ENCODE measurements around the gene DHRS3.

The DHRS3 gene

GRCh38 chr1:12599657-12600056, 18.4 kb downstream of the DHRS3 start:
- no peak for DNase-seq (ENCODE audit: low read depth, low spot score)

DNA sequence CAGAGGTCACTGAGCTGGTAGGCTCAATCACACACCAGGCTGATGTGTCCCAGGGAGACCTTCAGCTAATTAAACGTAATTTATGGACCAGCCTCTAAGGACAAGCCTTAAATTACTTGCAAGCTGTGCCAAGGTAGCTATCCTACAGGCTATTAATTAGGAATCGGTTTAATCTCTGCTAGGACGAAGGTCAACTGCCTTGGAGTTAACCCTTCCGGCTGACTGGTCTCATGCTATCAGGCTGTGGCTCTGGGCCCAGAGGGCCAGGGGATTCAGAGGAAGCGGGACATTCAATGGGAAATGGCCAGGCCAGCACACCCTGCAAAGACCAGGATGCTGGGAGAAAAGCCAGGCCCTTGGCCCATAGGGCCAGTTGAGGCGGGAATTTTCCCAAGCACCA, 19.0 kb downstream of the DHRS3 start:
- no peak for DNase-seq (ENCODE audit: low read depth, low spot score)

- DNase-seq (ENCODE audit: low read depth, low spot score), result no peak
These were observed 20.2 kb downstream of the DHRS3 start for GRCh38 chr1:12597792-12598191.

DNA sequence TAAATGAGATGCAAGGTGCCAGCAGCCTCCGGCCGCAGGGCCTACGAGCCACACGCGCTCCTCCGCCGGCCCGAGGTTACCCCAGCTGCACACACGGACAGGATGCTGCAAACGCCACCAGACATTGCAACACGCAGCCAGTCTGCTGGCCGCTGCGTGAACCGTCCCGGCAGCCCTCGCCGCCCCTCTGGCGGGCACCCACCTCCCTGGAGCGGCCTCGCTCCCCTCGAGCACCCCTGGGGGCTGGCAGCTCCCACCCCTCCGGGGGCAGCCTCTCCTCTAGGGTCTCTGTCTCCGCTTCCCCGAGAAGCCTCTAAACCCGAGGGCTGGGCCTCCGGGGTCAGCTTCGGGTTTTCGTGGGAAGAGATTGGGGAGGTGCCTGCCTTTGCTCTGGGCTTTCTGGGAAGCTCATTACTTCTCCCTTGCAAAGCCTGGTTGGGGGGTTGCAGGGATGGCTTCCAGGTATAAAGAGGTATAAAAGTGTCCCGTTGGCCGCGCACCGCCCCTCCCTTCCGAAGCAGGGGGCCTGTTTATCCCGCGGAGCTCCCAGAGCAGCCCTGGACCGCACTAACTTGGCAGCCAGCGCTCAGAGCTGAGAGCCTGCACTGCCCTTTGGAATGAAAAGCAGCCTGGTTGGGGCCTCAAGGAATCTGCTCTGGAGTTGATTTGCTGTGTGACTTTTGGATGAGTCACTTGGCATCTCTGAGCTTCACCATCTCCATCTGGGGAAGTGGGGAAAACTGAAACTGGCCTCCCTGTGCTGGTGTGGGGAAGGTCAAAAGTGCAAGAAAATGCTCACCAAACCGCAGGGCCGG, 21.8 kb downstream of the DHRS3 start:
- no peak for DNase-seq (ENCODE audit: low read depth, low spot score)

- DNase-seq (ENCODE audit: low read depth, low spot score), result no peak
These were observed 22.3 kb downstream of the DHRS3 start for GRCh38 chr1:12595757-12596006.

- DNase-seq (ENCODE audit: low read depth, low spot score), result no peak
These were observed 22.8 kb downstream of the DHRS3 start for GRCh38 chr1:12594966-12595756.

DNA sequence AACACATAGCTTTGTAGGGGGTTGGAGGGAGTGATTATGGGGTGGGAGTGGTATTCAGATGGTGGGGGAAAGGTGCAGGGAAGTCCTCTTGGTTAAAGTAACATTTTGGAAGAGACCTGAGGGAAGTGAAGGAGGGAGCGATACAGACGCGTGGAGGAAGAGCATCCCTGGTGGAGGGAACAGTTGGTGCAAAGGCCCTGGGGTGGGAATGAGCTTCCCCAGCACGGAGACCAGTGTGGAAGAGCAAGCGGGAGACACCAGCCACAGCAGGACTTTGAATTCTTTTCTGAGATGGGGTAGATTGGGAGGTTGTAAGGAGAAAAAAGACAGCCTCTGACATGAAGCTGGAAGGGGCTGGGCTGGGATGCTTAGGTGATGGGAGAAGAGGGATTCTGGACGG, 23.5 kb downstream of the DHRS3 start:
- DNase-seq (ENCODE audit: low read depth, low spot score), result no peak

- DNase-seq (ENCODE audit: low read depth, low spot score), result no peak
These were observed 24.4 kb downstream of the DHRS3 start for GRCh38 chr1:12593621-12594066.

DNA sequence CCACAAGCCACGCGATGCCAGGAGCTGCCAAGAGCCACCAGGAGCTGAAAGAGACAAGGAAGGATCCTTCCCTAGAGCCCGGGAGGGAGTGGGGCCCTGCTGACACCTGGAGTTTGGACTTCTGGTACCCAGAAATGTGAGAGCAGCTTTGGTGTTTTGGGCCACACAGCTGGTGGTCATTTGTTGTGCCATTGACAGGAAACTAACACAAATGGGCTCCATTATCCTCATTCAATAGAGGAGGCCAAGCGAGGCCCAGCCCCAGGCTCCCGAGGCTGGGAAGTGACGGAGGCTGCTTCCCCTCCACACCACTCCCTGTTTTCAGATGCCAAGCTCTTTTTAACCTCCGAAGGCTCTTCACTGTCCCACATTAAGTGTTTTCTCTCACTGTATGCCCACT, 25.5 kb downstream of the DHRS3 start:
- no peak for DNase-seq (ENCODE audit: low read depth, low spot score)

DNA sequence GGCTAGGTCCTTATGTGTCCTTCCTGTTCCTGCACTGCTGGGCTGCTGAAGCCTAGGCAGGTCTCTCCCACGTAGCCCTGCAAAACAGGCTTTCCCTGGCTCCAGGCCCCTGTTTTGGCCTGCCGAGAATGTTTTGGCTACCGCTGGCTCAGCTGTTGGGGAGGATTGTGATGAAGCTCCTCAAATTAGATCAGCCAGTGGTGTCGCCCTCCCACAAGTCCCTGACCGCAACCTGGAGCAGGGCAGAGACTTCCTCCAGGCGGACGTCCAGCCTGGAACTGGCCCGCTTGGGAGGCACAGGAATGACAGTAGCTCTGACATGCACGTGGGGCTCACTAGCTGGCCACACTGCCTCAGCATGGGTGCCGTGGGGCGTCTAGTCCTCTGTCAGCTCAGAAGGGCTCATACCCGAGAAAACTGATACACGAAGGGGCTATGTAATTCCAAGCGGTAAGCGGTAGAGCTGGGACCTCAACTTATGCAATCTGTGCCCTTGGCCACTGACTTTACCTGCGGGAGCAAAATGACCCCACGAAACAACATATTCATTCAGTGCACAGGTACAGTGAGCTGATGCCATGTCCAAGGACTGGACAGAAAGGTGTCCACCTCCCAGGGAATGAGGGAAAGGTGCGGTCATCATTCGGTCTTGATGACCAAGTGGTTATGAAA, 26.6 kb downstream of the DHRS3 start:
- no peak for DNase-seq (ENCODE audit: low read depth, low spot score)

DNA sequence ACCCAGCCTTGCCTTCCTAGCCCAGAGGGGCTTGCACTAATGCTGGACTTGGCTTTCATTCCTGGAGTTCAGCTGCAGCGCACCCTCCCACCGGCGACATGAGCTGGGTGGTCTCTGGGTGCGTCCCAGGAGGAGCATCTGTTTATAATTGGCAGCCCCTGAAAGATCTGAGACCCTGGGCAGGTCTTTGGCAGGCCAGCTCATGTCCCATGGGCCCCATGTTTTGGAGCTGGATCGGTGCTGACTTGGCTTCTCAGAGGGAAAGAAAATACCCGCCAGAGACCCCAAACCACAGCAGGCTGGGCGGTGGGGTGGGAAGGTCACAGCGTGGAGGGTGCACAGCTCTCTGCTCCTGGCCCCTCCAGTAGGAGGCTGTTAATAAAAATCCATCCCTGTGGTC, 29.3 kb downstream of the DHRS3 start:
- no peak for DNase-seq (ENCODE audit: low read depth, low spot score)

GRCh38 chr1:12587981-12588640, 29.9 kb downstream of the DHRS3 start:
- no peak for DNase-seq (ENCODE audit: low read depth, low spot score)

- no peak for DNase-seq (ENCODE audit: low read depth, low spot score)
These were observed 31.8 kb downstream of the DHRS3 start for GRCh38 chr1:12585951-12586942.

DNA sequence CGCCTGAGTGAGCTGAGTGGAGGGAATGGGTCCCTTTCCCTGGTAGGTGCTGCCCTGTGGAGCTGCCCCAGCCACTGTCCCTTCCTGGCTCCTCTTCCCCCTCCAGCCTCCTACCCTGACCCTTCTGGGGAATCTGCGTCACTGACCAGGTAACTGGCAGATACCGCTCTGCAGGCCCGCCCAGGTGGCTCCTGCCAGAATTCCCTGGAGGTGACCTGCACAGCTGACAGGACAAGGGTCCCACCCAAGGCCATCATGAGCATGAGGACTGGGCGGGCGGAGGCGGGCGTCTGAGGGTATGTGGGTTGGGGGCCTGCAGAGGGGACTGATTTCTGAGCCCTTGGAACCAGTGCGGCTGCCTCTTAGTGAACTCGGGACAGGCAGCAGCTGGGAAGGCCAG, 32.5 kb downstream of the DHRS3 start:
- no peak for DNase-seq (ENCODE audit: low read depth, low spot score)

GRCh38 chr1:12584900-12585525, 33.0 kb downstream of the DHRS3 start:
- no peak for DNase-seq (ENCODE audit: low read depth, low spot score)

DNA sequence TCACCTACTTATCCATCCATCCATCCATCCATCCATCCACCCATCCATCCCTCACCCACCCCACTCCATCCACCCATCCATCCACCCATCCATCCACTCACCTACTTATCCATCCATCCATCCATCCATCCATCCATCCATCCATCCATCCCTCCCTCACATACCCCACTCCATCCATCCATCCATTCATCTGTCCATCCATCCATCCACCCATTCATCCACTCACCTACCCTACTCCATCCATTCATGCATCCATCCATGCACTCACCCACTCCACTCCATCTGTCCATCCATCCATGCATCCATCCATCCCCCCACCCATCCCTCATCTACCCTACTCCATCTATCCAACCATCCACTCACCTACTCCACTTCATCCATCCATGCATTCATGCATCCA, 34.5 kb downstream of the DHRS3 start:
- DNase-seq (ENCODE audit: low read depth, low spot score), result no peak

- no peak for DNase-seq (ENCODE audit: low read depth, low spot score)
These were observed 35.4 kb downstream of the DHRS3 start for GRCh38 chr1:12582649-12583048.

GRCh38 chr1:12581179-12581578, 36.8 kb downstream of the DHRS3 start:
- DNase-seq (ENCODE audit: low read depth, low spot score), result no peak

DNA sequence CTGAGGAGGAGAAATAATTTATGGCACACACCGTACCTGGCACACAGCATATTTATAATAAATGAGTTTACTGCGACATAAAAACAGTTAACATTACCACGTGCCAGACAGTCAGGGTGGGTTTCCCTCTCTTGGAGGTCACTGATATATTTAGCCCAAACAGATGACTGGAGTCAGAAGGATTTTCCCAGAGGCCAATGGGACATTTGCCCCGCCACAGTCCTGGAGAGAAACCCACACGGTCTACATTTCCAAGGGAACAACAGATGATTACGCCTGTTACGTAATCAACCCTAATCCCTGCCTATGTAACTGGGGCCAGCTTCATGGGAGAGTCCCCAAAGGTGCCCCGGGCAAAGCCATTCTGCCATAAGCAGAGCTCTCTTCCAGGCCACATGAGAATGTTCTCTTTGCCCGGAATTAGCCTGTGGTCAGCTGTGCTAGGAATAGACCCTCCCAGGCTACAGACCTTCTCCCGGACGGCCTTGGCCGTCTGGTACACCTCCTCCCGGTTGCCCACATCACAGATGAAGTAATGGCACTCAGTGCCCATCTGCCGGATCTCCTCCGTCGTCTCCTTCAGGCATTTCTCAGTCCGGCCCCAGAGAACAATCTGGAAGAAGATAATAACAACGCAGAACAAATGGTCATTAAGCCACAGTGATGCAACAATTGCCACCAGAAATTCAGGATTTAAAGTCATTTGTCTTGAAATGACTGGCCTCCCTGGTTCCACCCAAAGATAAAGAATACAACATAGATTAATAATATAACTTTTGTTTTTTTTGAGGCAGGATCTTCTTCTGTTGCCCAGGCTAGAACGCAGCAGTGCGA, 37.7 kb downstream of the DHRS3 start:
- DNase-seq (ENCODE audit: low read depth, low spot score), result no peak

Data from activated naive CD8-positive, alpha-beta T cell treated with anti-CD3 and anti-CD28 coated beads, Interleukin-2, amount 50 U/mL, for 16 hours (primary cell).